Endothelial cell of hepatic sinusoid (primary cell): ENCODE measurements around the gene INAFM2.

ENCODE experiments used
- in situ Hi-C: cut with HindIII; loops from 2 replicates; pipeline ENCODE4 v1.10.0; 2017; ENCODE audit warnings: low sequenced_read_pairs

INAFM2 gene

GRCh38 chr15:40323239-40323952, at the start of gene INAFM2:
TSS of gene INAFM2 (plus strand) at chr15:40323692. CDS start at chr15:40324056, 364 bp downstream.
- in situ Hi-C loops = loop anchor here (5.0 kb wide), 1 partner anchor 34 kb away; the partner anchor contains the start of gene DISP2

- in situ Hi-C loops = loop anchor here (5.0 kb wide), 3 partner anchors 47 to 252 kb away; no protein-coding TSS in a partner anchor
Measured at GRCh38 chr15:40274350-40275274, 48.9 kb upstream of the INAFM2 start.

- in situ Hi-C loops = no loop called here
Measured at GRCh38 chr15:40275523-40275922, 48.0 kb upstream of the INAFM2 start.

GRCh38 chr15:40275954-40276353, 47.5 kb upstream of the INAFM2 start:
- in situ Hi-C loops = no loop called here

GRCh38 chr15:40276927-40277326, 46.6 kb upstream of the INAFM2 start:
- in situ Hi-C loops = no loop called here

- in situ Hi-C loops = no loop called here
Measured at GRCh38 chr15:40277471-40277870, 46.0 kb upstream of the INAFM2 start.

GRCh38 chr15:40278026-40278425, 45.5 kb upstream of the INAFM2 start:
- in situ Hi-C loops = no loop called here

- in situ Hi-C loops = no loop called here
Measured at GRCh38 chr15:40279437-40280141, 43.9 kb upstream of the INAFM2 start.

- in situ Hi-C loops = no loop called here
Measured at GRCh38 chr15:40280260-40281056, 43.0 kb upstream of the INAFM2 start.

GRCh38 chr15:40281057-40281800, 42.3 kb upstream of the INAFM2 start:
- in situ Hi-C loops = no loop called here

GRCh38 chr15:40281801-40282146, 41.7 kb upstream of the INAFM2 start:
- in situ Hi-C loops = no loop called here

- in situ Hi-C loops = no loop called here
Measured at GRCh38 chr15:40282147-40282868, 41.2 kb upstream of the INAFM2 start.

GRCh38 chr15:40282869-40283614, 40.5 kb upstream of the INAFM2 start, which contains the start of gene ANKRD63:
TSS of gene ANKRD63 (minus strand) at chr15:40283064. CDS start at chr15:40282586, 478 bp downstream.
- in situ Hi-C loops = no loop called here

- in situ Hi-C loops = no loop called here
Measured at GRCh38 chr15:40283615-40284300, 39.7 kb upstream of the INAFM2 start.

- in situ Hi-C loops = no loop called here
Measured at GRCh38 chr15:40285151-40285550, 38.3 kb upstream of the INAFM2 start.

- in situ Hi-C loops = no loop called here
Measured at GRCh38 chr15:40285554-40286011, 37.9 kb upstream of the INAFM2 start.

GRCh38 chr15:40286061-40286532, 37.4 kb upstream of the INAFM2 start:
- in situ Hi-C loops = no loop called here
